Neural progenitor cell (in vitro differentiated cells): ENCODE data around the gene SEC22A. TPM values are rescaled to one million over a fixed set of nuclear protein-coding genes. Genes with fewer than 3 reads are reported as not detected.

Experiments used
- DNase-seq: peaks from one replicate; pipeline ENCODE4 v3.0.0-alpha.2; 2016; ENCODE audit warnings: low spot score
- H2AFZ ChIP-seq: fragments of 200-600 bp; sonication (generic); replicated peaks from 2 replicates; pipeline ENCODE4 v1.6.1; 2016; ENCODE audit warnings: antibody characterized with exemption
- H3F3A ChIP-seq: fragments of 200-600 bp; sonication (generic); 2 replicates; pipeline ENCODE4 v1.6.1; 2016; ENCODE audit warnings: antibody characterized with exemption, low read depth
- H3K27ac ChIP-seq: fragments of 200-600 bp; sonication (generic); 2 replicates; pipeline ENCODE4 v1.5.1; 2016; ENCODE audit warnings: mild to moderate bottlenecking
- H3K27me3 ChIP-seq: fragments of 200-600 bp; sonication (generic); 2 replicates; pipeline ENCODE4 v1.6.1; 2016; ENCODE audit warnings: mild to moderate bottlenecking, moderate library complexity
- H3K36me3 ChIP-seq: fragments of 200-600 bp; sonication (generic); 2 replicates; pipeline ENCODE4 v1.5.1; 2016
- H3K4me1 ChIP-seq: fragments of 200-600 bp; sonication (generic); 2 replicates; pipeline ENCODE4 v1.6.1; 2016; ENCODE audit warnings: mixed run types
- H3K4me2 ChIP-seq: fragments of 200-600 bp; sonication (generic); 2 replicates; pipeline ENCODE4 v1.6.1; 2016
- H3K4me3 ChIP-seq: fragments of 200-600 bp; sonication (generic); 2 replicates; pipeline ENCODE4 v1.5.1; 2016
- H3K79me2 ChIP-seq: fragments of 200-600 bp; sonication (generic); 2 replicates; pipeline ENCODE4 v1.6.1; 2016; ENCODE audit warnings: low read depth
- H3K9ac ChIP-seq: fragments of 200-600 bp; sonication (generic); 2 replicates; pipeline ENCODE4 v1.6.1; 2016
- H3K9me3 ChIP-seq: fragments of 200-600 bp; sonication (generic); 2 replicates; pipeline ENCODE4 v1.5.1; 2016; ENCODE audit warnings: low read depth
- H4K20me1 ChIP-seq: fragments of 200-600 bp; sonication (generic); 2 replicates; pipeline ENCODE4 v1.6.1; 2016; ENCODE audit warnings: low read depth
- H3K27ac Mint-ChIP-seq: 3 replicates; pipeline ENCODE4 v1.8.0; 2021; ENCODE audit warnings: mixed read lengths
- H3K27me3 Mint-ChIP-seq: 2 replicates; pipeline ENCODE4 v1.8.0; 2022; ENCODE audit warnings: low read depth, mild to moderate bottlenecking, inconsistent platforms, moderate library complexity, mixed read lengths; ENCODE audit not compliant: insufficient read depth
- H3K36me3 Mint-ChIP-seq: 3 replicates; pipeline ENCODE4 v1.8.0; 2021; ENCODE audit warnings: mixed read lengths
- H3K4me1 Mint-ChIP-seq: 3 replicates; pipeline ENCODE4 v1.8.0; 2021; ENCODE audit warnings: mixed read lengths
- H3K4me3 Mint-ChIP-seq: 3 replicates; pipeline ENCODE4 v1.8.0; 2021; ENCODE audit warnings: mild to moderate bottlenecking, moderate library complexity, mixed read lengths
- H3K9me3 Mint-ChIP-seq: 3 replicates; pipeline ENCODE4 v1.8.0; 2020; ENCODE audit warnings: mixed read lengths
- EZH2 ChIP-seq: fragments of 200-600 bp; sonication (generic); IDR thresholded peaks from 2 replicates; pipeline ENCODE4 v1.6.1; 2017; ENCODE audit warnings: antibody characterized with exemption, mild to moderate bottlenecking, moderate library complexity
- EZH2phosphoT487 ChIP-seq: fragments of 200-600 bp; sonication (generic); IDR thresholded peaks from 2 replicates; pipeline ENCODE4 v1.6.1; 2017; ENCODE audit warnings: antibody characterized with exemption
- total RNA-seq: library from RNA; depleted of rRNA; stranded (reverse); fragments of >200 nt; gene quantifications from 2 replicates; pipeline ENCODE4 v1.2.3, GENCODE V29; 2015; ENCODE audit warnings: low replicate concordance
- TF ChIP-seq, protein P1 (sequence below): fragments of 200-600 bp; sonication (generic); IDR thresholded peaks from 2 replicates; pipeline ENCODE4 v1.5.1; 2017; ENCODE audit warnings: antibody characterized with exemption, mild to moderate bottlenecking

The SEC22A gene
- total RNA-seq, 1 donor from 2014 or later = 26.4 TPM

DNA sequence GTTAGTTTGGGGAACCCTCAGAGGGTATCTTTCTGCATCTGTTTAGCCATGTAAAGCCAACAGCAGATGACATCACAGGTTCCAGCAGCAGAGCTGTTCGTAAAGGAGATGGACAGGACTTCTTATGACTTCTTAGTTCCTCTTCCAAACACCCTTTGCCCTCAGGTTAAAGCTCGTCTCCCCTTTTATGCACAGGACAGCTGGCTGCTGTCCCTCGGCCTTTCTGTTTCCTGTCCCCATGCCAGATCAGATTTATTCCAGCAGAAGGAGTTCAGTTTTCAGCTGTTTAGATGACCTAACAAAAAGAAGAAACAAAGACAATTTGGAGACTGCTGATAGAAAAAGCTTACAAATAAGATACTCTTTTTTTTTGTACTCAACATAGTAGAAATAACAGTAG, 45.1 kb downstream of the SEC22A start:
- no peaks in the 10 kb centered on the region for H3K4me1 ChIP-seq
- H3K36me3 Mint-ChIP-seq = peaks cover 15% of the 10 kb centered on the region
- H3K9me3 Mint-ChIP-seq = no peaks in the 10 kb centered on the region
- H3K9me3 ChIP-seq = no peaks in the 10 kb centered on the region
- no peak overlapping the region for H3K4me3 Mint-ChIP-seq
- TF ChIP-seq, protein P1, sequence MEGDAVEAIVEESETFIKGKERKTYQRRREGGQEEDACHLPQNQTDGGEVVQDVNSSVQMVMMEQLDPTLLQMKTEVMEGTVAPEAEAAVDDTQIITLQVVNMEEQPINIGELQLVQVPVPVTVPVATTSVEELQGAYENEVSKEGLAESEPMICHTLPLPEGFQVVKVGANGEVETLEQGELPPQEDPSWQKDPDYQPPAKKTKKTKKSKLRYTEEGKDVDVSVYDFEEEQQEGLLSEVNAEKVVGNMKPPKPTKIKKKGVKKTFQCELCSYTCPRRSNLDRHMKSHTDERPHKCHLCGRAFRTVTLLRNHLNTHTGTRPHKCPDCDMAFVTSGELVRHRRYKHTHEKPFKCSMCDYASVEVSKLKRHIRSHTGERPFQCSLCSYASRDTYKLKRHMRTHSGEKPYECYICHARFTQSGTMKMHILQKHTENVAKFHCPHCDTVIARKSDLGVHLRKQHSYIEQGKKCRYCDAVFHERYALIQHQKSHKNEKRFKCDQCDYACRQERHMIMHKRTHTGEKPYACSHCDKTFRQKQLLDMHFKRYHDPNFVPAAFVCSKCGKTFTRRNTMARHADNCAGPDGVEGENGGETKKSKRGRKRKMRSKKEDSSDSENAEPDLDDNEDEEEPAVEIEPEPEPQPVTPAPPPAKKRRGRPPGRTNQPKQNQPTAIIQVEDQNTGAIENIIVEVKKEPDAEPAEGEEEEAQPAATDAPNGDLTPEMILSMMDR = no peak
- TF ChIP-seq EZH2phosphoT487 (no peak), EZH2 (no peak)
- no peaks in the 10 kb centered on the region for H3K36me3 ChIP-seq
- no peak for DNase-seq
- no peaks in the 10 kb centered on the region for H3F3A ChIP-seq
- H3K4me1 Mint-ChIP-seq = peaks cover 10% of the 10 kb centered on the region
- no peak overlapping the region for H2AFZ ChIP-seq
- H3K9ac ChIP-seq = no peak overlapping the region
- no peaks in the 10 kb centered on the region for H3K27me3 Mint-ChIP-seq
- H3K27ac Mint-ChIP-seq = no peak overlapping the region
- no peaks in the 10 kb centered on the region for H3K79me2 ChIP-seq
- H4K20me1 ChIP-seq = no peaks in the 10 kb centered on the region
- H3K4me3 ChIP-seq = no peak overlapping the region
- no peaks in the 10 kb centered on the region for H3K27me3 ChIP-seq
- H3K4me2 ChIP-seq = no peak overlapping the region
- no peak overlapping the region for H3K27ac ChIP-seq

- no peak for DNase-seq
- Histone ChIP-seq H4K20me1 (no peaks in the 10 kb centered on the region), H3K4me1 (no peaks in the 10 kb centered on the region), H3K79me2 (no peaks in the 10 kb centered on the region), H3K27me3 (no peaks in the 10 kb centered on the region), H3K9me3 (no peaks in the 10 kb centered on the region), H3K27ac (no peak overlapping the region), H3K4me3 (no peak overlapping the region), H3K36me3 (no peaks in the 10 kb centered on the region), H3K4me2 (no peak overlapping the region), H3F3A (no peaks in the 10 kb centered on the region), H3K9ac (no peak overlapping the region), H2AFZ (no peak overlapping the region)
- no peaks in the 10 kb centered on the region for H3K36me3 Mint-ChIP-seq
- H3K27ac Mint-ChIP-seq = no peak overlapping the region
- no peaks in the 10 kb centered on the region for H3K4me1 Mint-ChIP-seq
- H3K9me3 Mint-ChIP-seq = no peaks in the 10 kb centered on the region
- TF ChIP-seq EZH2 (no peak), EZH2phosphoT487 (no peak)
- TF ChIP-seq, protein P1 = no peak
- H3K27me3 Mint-ChIP-seq = no peaks in the 10 kb centered on the region
- no peak overlapping the region for H3K4me3 Mint-ChIP-seq
Observed at GRCh38 chr3:123256256-123256655, 54.5 kb downstream of the SEC22A start.

DNA sequence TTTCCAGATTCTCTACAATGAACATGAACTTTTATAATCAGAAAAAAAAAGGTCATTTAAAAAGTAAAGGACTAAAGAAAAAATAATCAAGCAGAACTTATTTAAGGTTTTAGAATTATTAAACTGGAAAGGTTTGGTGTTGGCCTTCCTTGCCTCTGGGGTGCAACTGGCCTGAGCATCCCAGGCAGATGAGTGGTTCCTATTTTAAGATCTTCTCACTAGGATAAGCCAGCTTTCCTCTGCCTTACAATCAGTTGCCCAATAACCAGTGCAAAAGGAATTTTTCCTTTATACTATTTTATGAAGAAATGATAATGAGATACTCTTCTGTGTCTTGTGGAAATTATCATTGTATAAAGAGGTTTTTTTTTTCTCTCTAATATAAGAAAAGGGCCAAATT, 56.6 kb downstream of the SEC22A start:
- Mint-ChIP-seq H3K4me1 (no peaks in the 10 kb centered on the region), H3K27me3 (no peaks in the 10 kb centered on the region), H3K9me3 (no peaks in the 10 kb centered on the region), H3K27ac (no peak overlapping the region), H3K36me3 (no peaks in the 10 kb centered on the region), H3K4me3 (no peak overlapping the region)
- Histone ChIP-seq H3F3A (no peaks in the 10 kb centered on the region), H3K4me1 (no peaks in the 10 kb centered on the region), H3K27ac (no peak overlapping the region), H4K20me1 (no peaks in the 10 kb centered on the region), H3K27me3 (no peaks in the 10 kb centered on the region), H3K9me3 (no peaks in the 10 kb centered on the region), H2AFZ (no peak overlapping the region), H3K36me3 (no peaks in the 10 kb centered on the region), H3K79me2 (no peaks in the 10 kb centered on the region), H3K4me3 (no peak overlapping the region), H3K9ac (no peak overlapping the region), H3K4me2 (no peak overlapping the region)
- DNase-seq = no peak
- no peak for TF ChIP-seq EZH2
- TF ChIP-seq, protein P1 = no peak
